ENCODE results near the gene PARD3B. TPM values are rescaled to one million over a fixed set of nuclear protein-coding genes. Genes with fewer than 3 reads are reported as not detected.

The PARD3B gene
- total and polyA plus RNA-seq, 7 donors: 0.42 to 6.0 (median 4.8) TPM

- TF ChIP-seq CTCF (IDR thresholded peaks at IDR 0.05): no peak
- Histone ChIP-seq H3K4me1 (no peaks in the 10 kb centered on the region), H3K36me3 (ENCODE audit: insufficient read depth in 1 of 2, low read depth in 1 of 2) (no peaks in the 10 kb centered on the region), H3K27ac (no peak overlapping the region), H3K9me3 (no peaks in the 10 kb centered on the region), H3K27me3 (ENCODE audit: insufficient read depth in 3 of 3, low read length in 2 of 3) (no peaks in the 10 kb centered on the region), H3K4me3 (no peak overlapping the region)
- DNase-seq: no peak
- no peak for ATAC-seq
- WGBS, 3 donors: 89 to 97% (median 94%) methylated on average over 4 of the region's 4 CpGs
- intact Hi-C loops (cut with DNase I): no loop called here
Observed at GRCh38 chr2:205461169-205461568, 915.9 kb downstream of the PARD3B start.

- 76 to 82% (median 78%) methylated on average over 6 of the region's 6 CpGs for WGBS, 3 donors
- no peak for TF ChIP-seq CTCF (IDR thresholded peaks at IDR 0.05)
- H3K4me3 ChIP-seq: no peak overlapping the region
- DNase-seq (no peak), ATAC-seq (no peak)
- intact Hi-C loops (cut with DNase I): no loop called here
- no peaks in the 10 kb centered on the region for H3K36me3 ChIP-seq (ENCODE audit: insufficient read depth in 1 of 2, low read depth in 1 of 2)
- H3K27me3 ChIP-seq (ENCODE audit: insufficient read depth in 3 of 3, low read length in 2 of 3): no peaks in the 10 kb centered on the region
- no peaks in the 10 kb centered on the region for H3K4me1 ChIP-seq
- no peak overlapping the region for H3K27ac ChIP-seq
- H3K9me3 ChIP-seq: no peaks in the 10 kb centered on the region
Observed at GRCh38 chr2:205461678-205462665, 916.7 kb downstream of the PARD3B start.

- WGBS, 3 donors: 81 to 96% (median 92%) methylated on average over 6 of the region's 6 CpGs
- TF ChIP-seq CTCF (IDR thresholded peaks at IDR 0.05): no peak
- no peak for DNase-seq
- Histone ChIP-seq H3K27ac (no peak overlapping the region), H3K9me3 (no peaks in the 10 kb centered on the region), H3K27me3 (ENCODE audit: insufficient read depth in 3 of 3, low read length in 2 of 3) (no peaks in the 10 kb centered on the region), H3K4me1 (no peaks in the 10 kb centered on the region), H3K36me3 (ENCODE audit: insufficient read depth in 1 of 2, low read depth in 1 of 2) (no peaks in the 10 kb centered on the region), H3K4me3 (no peak overlapping the region)
- ATAC-seq: no peak
- intact Hi-C loops (cut with DNase I): no loop called here
Observed at GRCh38 chr2:205462681-205463345, 917.5 kb downstream of the PARD3B start.

GRCh38 chr2:205463466-205464025 lies 918.3 kb downstream of the PARD3B start:
- ATAC-seq: no peak
- Histone ChIP-seq H3K27ac (no peak overlapping the region), H3K27me3 (ENCODE audit: insufficient read depth in 3 of 3, low read length in 2 of 3) (no peaks in the 10 kb centered on the region), H3K4me3 (no peak overlapping the region), H3K36me3 (ENCODE audit: insufficient read depth in 1 of 2, low read depth in 1 of 2) (no peaks in the 10 kb centered on the region), H3K4me1 (no peaks in the 10 kb centered on the region), H3K9me3 (no peaks in the 10 kb centered on the region)
- DNase-seq: no peak
- WGBS, 3 donors: 65 to 73% (median 70%) methylated on average over 5 of the region's 5 CpGs
- TF ChIP-seq CTCF (IDR thresholded peaks at IDR 0.05): no peak
- intact Hi-C loops (cut with DNase I): no loop called here
